ENCODE measurements around the gene JUNB.

Gene JUNB

DNA sequence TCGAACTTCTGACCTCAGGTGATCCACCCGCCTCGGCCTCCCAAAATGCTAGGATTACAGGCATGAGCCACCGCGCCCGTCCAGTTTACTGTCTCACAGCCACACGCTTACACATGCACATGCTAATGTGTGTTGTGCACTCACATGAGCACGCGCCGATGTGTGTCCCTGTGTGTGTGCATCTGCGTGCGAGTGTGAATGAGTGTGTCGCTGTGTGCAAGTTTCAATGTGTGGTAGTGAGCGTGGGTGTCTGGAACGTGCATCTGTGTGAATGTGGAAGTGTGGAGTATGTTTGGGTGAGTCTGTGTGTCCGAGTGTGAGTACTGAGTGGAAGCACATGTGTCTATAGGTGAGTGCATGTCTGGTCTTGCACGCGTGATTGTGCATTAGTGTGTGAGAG lies 51.2 kb downstream of the JUNB start:
- no peak for DNase-seq (ENCODE audit: low read depth)
